HL-60 (cell line): Measurements from ENCODE around the gene GORASP1.

ENCODE experiments used
- DNase-seq, 2 experiments: peaks; one replicate each; pipeline ENCODE4 v3.0.0-alpha.2; 2010 to 2020; ENCODE audit warnings: low read depth in 1 of 2, low spot score in 1 of 2
- H3K27ac ChIP-seq: fragments of 250-450 bp; sonication (Bioruptor Pico); replicated peaks from 2 replicates; pipeline ENCODE4 v1.5.1; 2020; ENCODE audit warnings: mild to moderate bottlenecking, moderate library complexity
- H3K27me3 ChIP-seq: fragments of 250-450 bp; sonication (Bioruptor Pico); 2 replicates; pipeline ENCODE4 v1.5.1; 2021; ENCODE audit warnings: mild to moderate bottlenecking, moderate library complexity; ENCODE audit not compliant: insufficient read depth, poor library complexity, severe bottlenecking
- H3K4me3 ChIP-seq: replicated peaks from 2 replicates; pipeline ENCODE4 v1.5.1; 2011; ENCODE audit warnings: mild to moderate bottlenecking, control low read depth, low read length; ENCODE audit not compliant: insufficient read depth
- CTCF ChIP-seq: IDR thresholded peaks from one replicate; pipeline ENCODE4 v1.5.1; 2011; ENCODE audit warnings: low read length, control low read depth, inconsistent platforms; ENCODE audit not compliant: insufficient read depth
- GABPA ChIP-seq: IDR thresholded peaks from 2 replicates; pipeline ENCODE4 v1.6.1; 2012; ENCODE audit warnings: low read depth
- POLR2AphosphoS5 ChIP-seq: IDR thresholded peaks from 2 replicates; pipeline ENCODE4 v1.6.1; 2012; ENCODE audit warnings: low read depth
- REST ChIP-seq: IDR thresholded peaks from 2 replicates; pipeline ENCODE4 v1.6.1; 2012; ENCODE audit warnings: low read depth; ENCODE audit not compliant: insufficient replicate concordance
- SPI1 ChIP-seq: IDR thresholded peaks from 2 replicates; pipeline ENCODE4 v1.6.1; 2012; ENCODE audit warnings: low read depth, mild to moderate bottlenecking, borderline replicate concordance

The GORASP1 gene

GRCh38 chr3:39099738-39100499 lies 7.5 kb downstream of the GORASP1 start:
- Histone ChIP-seq H3K27me3 (no peaks in the 10 kb centered on the region), H3K27ac (no peak overlapping the region), H3K4me3 (no peak overlapping the region)
- TF ChIP-seq POLR2AphosphoS5 (no peak), GABPA (no peak), CTCF (no peak), SPI1 (no peak), REST (no peak)
- no peak for DNase-seq

- Histone ChIP-seq H3K4me3 (no peak overlapping the region), H3K27ac (no peak overlapping the region), H3K27me3 (no peaks in the 10 kb centered on the region)
- TF ChIP-seq POLR2AphosphoS5 (no peak), SPI1 (no peak), GABPA (no peak), REST (no peak), CTCF (no peak)
- DNase-seq: no peak
Measured at GRCh38 chr3:39099242-39099641, 8.2 kb downstream of the GORASP1 start.

GRCh38 chr3:39098473-39099000 lies 8.9 kb downstream of the GORASP1 start:
- H3K27me3 ChIP-seq: no peaks in the 10 kb centered on the region
- H3K27ac ChIP-seq: no peak overlapping the region
- no peak for TF ChIP-seq CTCF
- no peak for TF ChIP-seq POLR2AphosphoS5
- TF ChIP-seq GABPA: no peak
- TF ChIP-seq SPI1: no peak
- no peak for TF ChIP-seq REST
- H3K4me3 ChIP-seq: no peak overlapping the region
- no peak for DNase-seq
